Activated CD4-positive, alpha-beta T cell treated with anti-CD3 and anti-CD28 coated beads, Interleukin-2, Interleukin-6, amounts not matched to agents 100 ng/mL and 50 ng/mL, durations not matched to agents 16 hours and 8 hours (primary cell): Measurements from ENCODE around the gene SLC9A9.
A peak's percentile ranks its signal among the peaks of the same experiment; 100 is the strongest.

Experiments used
- DNase-seq: peaks from one replicate; pipeline ENCODE4 v3.0.0-alpha.2; 2020

Gene SLC9A9

DNA sequence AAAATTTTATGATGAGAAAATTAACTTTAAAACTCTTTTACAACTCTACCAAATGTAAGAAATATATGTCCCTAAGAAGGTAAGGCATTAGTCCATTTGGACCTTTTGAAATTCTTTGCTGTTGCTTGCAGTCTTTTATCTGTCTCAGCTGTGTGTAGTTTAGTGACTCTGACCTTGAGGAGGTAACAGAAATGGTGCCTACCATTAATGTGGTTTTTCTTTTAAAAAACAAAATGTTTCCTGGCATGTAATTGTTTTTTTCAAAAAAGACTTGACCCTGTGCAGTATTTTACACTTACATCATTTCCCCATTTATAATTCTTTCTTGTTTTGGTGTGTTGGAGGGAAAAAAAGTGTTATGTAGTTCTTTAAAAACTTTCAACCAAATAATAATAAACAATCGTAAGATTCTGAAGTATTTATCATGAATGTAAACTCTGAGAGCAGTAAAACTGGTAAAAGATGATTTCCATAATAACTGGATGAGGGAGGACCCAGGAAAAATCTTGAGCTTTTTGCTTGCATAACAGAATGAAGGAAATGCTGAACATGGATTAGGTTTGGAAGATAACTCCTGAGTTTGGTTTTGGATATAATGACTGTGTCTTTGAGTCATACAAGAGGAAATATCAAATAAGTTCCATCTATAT is 503.6 kb downstream of the SLC9A9 start:
- no peak for DNase-seq

DNA sequence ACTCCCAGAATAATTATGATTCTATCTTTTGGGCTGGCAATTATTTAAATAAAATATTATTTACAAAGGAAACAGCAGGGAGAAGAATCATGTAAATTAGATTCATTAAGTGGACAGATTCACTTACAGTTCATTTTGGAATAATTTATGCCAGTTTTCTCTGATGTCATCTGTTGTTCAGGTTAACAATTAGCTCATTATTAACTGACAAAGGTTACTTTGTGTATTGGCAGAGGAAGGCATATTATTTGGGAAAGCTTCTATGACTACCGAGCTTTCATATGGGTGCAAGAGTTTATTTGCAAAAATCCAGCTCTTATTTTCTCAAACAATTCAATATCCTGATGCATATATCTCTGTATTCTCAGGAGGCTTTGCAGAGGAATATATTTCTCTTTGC is 504.3 kb downstream of the SLC9A9 start:
- DNase-seq: no peak

DNA sequence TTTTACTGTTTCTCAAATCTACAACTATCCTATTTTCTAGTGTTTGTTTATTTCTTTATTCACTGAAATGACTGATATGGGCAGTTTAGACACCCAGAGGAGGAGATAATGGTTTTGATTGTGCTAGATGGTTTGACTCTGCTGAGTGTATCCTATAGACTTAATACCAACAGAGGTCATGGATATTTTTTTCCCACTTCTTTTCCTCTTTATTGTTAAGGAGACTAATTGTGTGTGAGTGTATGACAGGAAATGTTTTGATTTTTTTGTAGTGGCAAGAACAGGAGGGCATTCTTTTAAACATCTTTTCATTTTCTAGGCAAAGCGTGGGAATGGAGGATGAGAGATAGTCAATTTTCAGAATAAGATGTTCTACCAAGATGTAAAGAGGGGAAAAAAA is 505.2 kb downstream of the SLC9A9 start:
- no peak for DNase-seq

DNA sequence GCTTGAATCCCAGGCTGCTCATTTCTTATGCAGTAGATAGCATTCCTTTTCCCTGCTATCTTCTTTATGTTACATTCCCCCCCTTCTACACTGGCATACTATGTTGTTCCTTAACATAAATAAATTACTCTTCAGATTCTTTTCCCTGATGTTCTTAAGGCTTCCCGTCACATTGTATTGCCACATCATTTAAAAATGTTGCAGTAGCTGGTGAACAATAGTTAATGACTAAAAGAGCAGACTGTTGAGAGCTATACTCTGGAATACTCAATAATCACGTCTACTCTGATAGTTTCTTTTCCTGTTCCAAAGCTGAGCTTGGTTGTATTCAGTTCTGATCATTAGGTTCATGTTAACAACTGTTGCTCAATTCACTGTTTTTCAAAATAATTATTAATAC is 508.8 kb downstream of the SLC9A9 start:
- no peak for DNase-seq

DNA sequence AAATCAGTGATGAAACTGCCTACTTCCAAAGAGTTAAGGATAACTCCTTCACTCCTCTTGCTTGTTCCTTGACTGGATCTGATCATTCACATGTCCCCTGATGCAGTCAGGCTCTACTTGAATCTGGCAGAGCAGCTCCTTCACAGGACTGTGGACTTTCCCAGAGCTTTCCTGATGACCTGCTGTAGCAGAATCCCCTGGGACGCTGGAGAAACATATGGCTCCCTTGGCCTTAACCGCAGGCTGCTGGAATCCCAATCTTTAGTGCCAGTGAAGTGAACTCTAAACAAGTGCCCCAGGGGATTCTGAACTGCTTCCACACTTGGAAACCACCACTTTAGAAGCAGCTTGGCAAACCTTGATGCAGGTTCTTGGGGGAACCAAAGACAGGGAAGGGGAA is 510.9 kb downstream of the SLC9A9 start:
- DNase-seq: no peak

DNA sequence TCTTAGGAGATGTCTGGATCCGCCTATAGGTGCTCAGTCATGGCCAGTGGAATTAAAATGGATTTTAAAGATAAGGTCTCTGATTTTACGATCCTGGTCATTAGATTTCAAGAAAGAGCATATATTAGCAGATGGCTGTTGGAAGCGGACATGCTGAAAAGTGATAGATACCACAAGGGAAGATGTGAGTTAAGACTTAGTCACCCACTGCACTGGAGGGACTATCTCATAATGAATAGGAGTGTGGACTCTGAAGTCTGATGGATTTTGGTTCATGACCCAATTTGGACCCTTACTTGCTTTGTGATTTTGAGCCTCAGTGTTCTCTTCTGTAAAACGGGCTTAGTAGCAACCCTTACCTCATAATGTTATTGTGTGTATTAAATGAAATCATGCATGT is 514.0 kb downstream of the SLC9A9 start:
- DNase-seq: no peak

DNA sequence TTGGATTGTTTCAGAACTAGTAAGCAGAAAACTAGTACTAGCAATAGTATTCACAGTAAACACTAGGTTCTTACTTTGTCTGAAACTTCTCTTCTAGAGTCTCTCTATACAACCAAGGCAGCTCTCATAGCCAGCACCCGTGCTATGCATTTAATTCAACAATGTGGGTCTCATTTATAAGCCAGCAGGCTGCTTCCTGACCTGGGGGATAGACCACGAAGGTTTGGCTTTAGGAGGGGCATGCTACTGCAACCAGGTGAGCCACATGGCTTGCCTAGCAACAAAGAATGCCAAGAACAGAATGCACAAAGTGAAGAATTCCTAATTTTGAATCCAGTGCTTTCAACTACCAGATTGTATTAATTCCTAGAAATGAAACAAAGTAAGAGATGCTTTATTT is 514.9 kb downstream of the SLC9A9 start:
- no peak for DNase-seq

DNA sequence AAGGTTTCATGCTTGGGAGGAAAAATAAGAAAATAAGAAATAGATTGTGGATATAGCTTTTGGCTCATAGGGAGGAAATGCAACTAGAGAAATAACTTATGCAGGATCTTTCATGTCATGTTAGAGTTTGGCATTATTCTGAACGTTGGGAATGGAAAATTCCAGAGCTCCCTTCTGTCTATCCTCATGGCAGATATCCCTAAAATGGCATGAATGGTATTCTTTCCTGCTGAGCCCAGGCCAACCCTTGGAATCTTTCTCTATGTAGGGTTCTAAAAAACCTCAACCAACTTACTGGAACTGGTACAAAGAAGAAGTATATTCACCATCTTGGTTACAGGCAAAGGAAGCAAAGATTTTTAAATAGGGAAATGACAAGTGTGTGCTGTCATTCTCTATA is 516.2 kb downstream of the SLC9A9 start:
- no peak for DNase-seq

DNA sequence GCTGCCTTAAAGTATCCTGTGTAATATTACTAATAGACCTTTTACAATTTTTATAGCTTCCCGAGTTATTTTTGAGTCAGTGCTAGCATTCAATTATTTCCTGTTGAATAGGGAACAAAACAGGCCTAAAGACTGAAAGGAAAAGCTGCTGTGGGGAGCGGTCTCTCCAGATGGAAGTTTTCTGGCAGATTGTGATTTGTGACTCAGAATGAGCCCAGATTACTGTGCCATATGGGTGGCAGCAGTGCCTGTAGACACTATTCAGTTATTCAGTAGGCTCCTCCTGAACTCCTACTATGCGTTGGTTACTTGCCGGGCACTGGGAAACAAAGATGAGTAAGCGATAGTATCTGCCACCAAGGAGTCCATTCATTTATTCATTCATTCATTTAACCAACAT is 516.9 kb downstream of the SLC9A9 start:
- no peak for DNase-seq

DNA sequence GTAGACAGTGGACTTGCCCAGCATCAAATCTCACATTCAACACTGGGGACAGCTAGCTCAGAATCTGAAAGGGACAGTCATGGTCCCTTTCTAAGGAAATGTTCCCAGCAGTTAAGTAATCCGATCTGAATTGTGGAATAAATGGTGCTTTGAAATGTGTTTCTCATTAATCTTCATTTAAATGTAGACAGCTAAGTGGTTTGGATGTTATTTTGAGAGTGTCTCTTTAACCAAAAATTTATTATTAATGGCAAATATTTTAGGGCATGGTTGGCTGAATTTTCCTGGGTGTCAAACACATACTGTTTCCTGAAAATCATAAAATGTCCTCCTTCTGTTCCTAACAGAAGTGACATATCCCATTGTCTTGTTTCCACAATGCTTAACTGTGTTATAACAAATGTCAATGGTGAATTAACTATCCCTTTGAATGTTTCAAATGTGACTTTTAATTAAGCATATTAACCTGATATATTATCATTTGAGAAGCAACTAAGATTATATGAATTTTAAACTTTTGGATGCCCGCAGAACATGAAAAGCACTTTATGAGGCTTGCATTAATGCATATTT is 517.9 kb downstream of the SLC9A9 start:
- DNase-seq: no peak

DNA sequence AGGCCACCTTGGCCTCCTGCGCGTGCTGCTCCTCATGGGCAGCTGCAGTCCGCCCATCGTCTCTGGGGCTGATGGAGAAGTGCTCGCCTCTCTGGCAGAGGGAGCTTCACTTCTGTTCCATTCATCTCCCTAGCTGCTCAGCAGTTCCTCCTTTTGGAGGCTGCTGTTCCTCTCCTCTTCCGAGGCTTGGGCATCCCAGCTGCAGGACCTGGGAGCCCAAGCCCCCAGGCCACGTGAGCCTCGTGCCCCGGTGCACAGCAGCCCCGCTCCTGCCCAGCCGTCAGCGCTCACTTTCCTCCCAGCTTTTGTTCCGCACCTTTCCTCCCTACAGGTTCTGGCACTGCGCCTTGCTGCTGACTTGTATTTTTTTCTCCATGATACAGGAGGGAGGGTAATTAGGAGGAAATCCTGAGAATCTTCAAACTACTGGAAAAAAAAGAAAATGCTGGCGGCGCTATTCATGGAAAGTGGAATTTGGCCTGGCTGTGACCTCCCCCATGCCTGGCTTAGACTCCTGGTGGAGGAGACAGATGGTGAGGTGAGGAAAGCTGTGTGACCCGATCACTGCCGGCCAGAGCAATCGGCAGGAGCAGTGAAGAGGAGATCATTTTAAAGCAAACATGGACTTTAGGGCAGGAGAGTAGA is 518.6 kb downstream of the SLC9A9 start:
- no peak for DNase-seq

DNA sequence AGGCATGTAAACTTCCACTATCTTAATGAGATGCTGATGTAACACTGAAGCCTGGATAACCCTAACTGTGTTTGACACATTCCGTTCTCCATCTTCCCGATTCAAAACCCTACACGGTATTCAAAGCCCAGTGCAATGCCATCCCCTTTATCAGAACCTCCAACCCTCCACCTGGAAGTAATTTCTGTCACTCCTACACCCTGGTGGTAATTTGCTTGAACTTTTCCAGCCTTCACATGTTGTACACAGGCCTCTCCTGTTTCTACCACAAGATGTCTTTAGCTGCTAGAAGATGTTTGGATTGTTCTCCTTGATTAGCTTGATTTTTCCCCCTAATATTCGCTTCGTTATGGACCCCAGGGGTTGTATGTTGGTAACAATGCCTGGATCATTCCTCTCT is 519.8 kb downstream of the SLC9A9 start:
- DNase-seq: no peak

DNA sequence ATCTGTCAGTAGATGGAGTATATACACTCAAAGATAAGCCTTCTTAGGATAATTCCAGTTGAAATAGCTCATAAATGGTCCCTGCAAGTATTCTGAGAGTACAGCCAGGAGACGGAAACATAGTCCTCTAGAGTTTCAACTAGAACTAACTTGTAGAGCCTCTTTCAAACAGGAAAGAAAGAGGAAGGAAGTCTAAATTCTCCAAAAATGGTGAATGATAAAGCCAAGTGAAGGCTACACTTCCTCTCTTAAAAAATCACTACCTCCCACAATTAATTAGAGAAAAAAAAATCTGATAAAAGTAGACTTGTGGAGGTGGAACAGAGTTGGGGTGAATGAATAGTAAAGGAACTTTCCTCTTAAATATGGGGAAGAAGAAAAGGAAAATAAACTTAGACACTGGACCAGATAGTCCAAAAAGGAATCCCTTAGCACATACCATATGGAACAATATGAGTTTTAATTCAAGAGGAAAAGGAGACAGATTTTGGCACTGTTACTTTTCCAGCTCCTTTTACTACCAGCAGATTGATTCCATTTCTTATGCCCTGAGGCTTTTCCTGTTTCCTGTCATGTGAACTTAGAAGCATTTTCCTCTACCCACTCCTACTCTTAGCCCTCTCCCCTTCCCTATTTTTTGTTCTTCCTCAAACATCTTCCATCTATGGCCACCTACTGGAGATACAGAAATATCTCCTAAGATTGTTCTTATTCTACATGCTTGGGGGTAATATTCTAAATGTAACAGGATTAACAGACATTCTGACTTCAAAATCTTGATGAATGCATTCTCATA is 521.1 kb downstream of the SLC9A9 start:
- no peak for DNase-seq

DNA sequence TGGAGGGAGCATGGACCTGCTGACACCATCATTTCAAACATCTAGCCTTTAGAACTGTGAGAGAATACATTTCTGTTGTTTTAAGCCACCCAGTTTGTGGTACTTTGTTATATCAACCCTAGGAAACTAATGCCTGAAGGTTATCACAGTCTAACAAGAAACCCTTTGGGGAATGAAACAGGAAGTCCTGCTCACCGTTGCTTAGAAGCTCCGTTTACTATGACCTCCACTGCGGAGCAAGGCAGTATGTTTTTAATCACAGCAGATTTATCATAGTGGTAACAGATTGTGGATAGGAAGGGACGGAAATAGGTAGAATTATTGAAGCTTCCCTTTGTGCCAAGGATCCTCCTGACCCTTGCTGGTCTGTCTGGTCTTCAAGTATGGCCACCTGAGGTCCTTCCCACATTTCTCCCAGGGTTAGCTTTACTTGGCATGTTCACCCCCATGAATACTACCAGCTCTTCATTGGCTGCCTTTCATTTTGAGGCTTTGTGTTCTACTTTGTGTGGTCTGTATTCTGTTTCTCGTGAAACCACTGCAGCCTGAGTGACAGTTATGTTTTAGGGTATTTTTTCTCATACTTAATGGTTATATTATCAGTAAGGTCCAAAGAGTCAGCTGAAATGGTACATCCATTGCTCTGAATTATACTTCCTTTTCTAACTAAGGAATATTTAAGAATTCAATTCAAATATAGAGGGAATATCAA is 527.1 kb downstream of the SLC9A9 start:
- no peak for DNase-seq

DNA sequence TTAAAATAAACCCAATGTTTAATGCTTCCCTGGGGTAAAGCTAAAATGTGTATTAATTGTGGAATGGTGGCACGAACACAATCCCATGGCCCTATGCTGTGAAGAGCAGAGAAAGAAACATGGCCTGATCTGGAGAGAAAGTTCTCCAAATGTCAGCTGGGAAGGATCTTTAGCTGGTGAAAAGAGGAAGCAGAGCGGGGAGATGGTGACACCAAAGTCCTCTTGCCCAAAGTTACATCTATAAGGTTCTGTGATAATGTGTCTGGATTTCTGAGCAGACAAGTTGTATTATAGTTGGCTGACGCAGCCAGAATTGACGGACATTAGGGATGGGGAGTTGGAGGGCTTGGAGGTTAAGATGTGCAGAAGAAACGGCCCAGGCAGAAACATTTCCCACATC is 532.5 kb downstream of the SLC9A9 start:
- DNase-seq: no peak

DNA sequence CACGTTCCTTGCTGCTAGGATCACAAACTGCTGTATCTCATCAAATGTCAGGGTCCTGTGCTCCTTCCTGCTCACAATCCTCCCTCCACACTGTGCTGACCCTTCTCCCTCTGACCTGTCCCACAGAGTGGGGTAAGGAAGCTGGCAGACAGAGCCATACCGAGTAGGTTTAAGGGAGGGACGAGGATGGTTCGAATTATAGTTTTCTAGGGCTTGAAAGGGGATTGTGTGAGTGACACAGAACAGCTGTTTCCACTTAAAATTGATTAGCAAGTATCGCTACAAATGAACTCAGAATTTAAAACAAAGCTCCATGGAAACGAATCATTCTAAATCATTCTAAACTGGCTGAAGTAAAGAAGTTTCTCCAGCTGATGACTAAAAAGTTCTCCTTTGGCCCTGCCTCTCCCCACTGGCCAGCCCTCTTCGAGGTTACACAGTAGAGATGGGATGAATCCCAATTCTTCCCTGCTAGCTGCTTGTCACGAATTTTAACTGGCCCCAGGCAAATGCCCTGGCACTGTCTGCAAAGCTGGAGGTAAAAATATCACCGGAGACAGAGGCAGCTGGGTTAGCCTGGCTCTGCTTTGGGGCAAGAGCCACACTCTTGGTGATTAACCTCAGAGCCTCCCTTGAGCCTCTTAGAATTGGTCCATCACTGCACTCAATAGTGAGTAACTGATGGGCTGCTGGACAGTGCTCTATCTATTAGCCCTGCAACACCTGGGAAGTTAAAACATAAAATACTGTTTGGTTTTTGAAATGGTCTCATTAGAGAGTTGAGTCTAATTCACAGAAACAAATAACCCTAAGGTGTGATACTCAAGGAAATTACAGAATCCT is 533.8 kb downstream of the SLC9A9 start:
- no peak for DNase-seq

DNA sequence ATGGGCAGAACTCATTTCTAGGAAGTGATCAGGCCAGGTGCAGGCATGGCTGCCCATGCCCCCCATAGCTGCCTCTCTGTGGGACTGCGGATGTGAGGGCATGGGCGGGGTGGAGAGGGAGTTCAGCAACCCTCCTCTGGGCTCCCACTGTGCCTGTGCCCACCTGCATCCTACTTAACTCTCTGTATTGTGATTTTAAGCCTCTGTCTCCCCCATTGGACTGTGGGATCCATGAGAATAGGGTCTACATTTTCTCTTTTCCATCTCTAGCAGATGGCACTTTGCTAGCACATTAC is 534.4 kb downstream of the SLC9A9 start:
- DNase-seq: no peak

DNA sequence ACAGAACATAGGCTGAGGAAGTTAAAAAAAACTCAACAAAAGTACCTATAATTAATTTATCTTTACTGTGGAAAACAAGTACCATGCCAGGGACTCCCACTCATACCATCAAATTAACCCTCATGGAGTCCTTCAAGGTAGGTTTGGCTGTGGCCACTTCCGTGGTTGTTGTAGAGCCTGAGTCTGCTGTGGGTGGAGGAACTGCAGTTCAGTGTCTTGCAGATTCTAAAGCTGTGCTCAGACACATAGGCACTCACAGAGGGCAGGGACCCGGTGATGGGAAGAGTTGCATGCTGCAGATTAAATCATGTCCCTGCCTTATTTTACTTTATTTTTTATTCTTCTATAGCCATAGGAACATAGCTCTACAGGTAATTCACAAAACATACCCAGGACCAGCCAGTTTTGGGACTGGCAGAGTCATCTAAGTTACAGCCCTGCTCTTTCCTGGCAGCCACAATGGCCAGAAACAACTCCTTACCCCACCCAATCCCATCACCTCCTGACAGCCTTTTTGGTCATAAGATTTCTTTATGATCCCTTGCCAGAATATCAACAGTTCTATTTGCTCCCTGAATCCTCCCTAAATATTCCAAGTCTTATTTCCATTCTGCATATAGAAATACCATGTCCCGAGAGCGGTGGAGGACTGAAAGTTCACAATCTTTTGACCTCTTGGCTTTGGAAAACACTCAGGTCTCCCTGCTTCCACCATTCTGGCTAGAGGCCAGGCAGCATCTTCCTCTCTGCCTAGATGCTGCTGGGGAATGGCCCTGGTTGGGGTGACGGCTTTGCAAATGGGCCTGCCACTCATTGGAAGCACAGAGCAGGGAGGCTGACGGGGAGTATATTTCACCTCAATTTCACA is 535.0 kb downstream of the SLC9A9 start:
- DNase-seq: no peak

DNA sequence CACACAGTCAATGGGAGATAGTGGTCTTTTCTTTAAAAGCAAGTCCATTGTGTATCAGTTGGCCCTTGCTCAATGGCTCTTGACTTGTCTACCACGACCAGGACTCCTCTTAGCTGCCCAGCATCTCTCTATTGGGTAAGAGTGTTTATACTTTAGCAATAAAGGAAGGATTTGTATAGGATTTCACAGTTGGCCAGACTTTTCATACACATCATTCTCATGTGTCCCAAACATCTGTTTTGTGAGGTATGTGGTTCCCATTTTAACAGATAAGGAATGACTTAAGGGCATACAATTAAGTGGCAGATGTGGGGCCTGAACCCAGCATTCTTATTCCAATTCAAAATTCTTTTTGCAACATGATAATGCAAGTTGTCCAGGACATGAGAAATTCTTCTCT is 537.2 kb downstream of the SLC9A9 start:
- DNase-seq: no peak

DNA sequence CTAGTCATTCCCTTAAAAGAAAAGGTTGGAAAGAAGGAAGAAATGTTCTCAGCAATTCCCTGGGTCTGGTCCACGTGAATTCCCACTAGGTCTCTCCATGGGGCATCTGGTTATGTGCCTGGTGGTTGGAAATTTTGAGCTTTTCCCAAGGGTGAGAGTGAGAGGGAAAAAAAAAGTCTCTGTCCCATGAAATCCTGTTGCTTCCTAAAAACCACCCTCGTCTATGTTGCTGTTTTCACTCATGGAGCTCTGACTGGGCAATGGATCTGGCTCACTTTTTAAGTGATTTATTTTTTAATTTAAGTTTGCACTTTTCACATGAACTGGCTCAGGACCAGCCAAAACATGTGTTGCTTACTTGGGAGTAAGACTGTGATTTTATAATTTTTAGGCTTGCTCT is 538.6 kb downstream of the SLC9A9 start:
- DNase-seq: no peak

DNA sequence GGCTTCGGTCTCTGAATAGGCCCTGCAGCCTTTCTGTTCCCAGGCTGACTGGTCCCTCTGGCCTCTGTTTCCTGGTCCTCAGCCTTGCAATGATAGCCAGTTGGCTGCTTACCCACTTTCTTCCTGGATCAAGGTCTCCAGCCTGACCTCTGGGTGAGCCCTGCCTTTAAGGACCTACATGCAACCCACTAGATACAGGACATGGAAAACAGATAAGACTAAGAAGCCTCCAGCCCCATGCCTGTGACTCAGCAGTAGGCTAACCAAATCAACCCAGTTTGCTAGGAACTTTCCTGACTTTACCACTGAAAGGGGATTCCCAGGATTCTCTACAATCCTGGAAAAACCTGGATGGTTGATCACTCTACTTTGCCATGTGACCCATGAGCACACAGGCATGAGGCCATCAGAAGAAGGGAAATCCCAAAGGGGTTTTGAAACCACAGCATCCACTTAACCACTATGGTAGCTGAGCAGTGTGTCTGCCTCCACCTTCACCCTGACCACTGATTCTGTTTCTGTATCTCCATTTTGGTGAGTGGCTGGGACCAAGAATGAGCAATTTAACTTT is 540.6 kb downstream of the SLC9A9 start:
- DNase-seq: peak; percentile 7
